Activated CD8-positive, alpha-beta memory T cell treated with anti-CD3 and anti-CD28 coated beads for 4 hours (primary cell): ENCODE results near the gene GMDS.

ENCODE experiments used
- DNase-seq, 2 donors: peaks; one replicate each; pipeline ENCODE4 v3.0.0-alpha.2; 2020; ENCODE audit warnings: low read depth in 2 of 2

Gene GMDS

GRCh38 chr6:1800845-1801244 lies 444.6 kb downstream of the GMDS start:
- no peak for DNase-seq

GRCh38 chr6:1798965-1799325 lies 446.5 kb downstream of the GMDS start:
- no peak for DNase-seq

- DNase-seq = no peak
Observed at GRCh38 chr6:1798303-1798964, 447.0 kb downstream of the GMDS start.

- DNase-seq = no peak
Observed at GRCh38 chr6:1797801-1798200, 447.6 kb downstream of the GMDS start.

GRCh38 chr6:1796706-1797529 lies 448.5 kb downstream of the GMDS start:
- DNase-seq = no peak

- no peak for DNase-seq
Observed at GRCh38 chr6:1795910-1796309, 449.5 kb downstream of the GMDS start.

GRCh38 chr6:1792989-1793388 lies 452.4 kb downstream of the GMDS start:
- DNase-seq = no peak

GRCh38 chr6:1790684-1791083 lies 454.7 kb downstream of the GMDS start:
- DNase-seq = no peak

- DNase-seq = no peak
Observed at GRCh38 chr6:1789092-1789491, 456.3 kb downstream of the GMDS start.

- no peak for DNase-seq
Observed at GRCh38 chr6:1787894-1788293, 457.5 kb downstream of the GMDS start.

GRCh38 chr6:1786455-1787453 lies 458.7 kb downstream of the GMDS start:
- no peak for DNase-seq

- DNase-seq = no peak
Observed at GRCh38 chr6:1784422-1784884, 461.0 kb downstream of the GMDS start.

GRCh38 chr6:1781817-1782184 lies 463.6 kb downstream of the GMDS start:
- no peak for DNase-seq

- DNase-seq = no peak
Observed at GRCh38 chr6:1781152-1781816, 464.1 kb downstream of the GMDS start.

GRCh38 chr6:1780251-1780867 lies 465.0 kb downstream of the GMDS start:
- no peak for DNase-seq

GRCh38 chr6:1778686-1779235 lies 466.6 kb downstream of the GMDS start:
- no peak for DNase-seq

GRCh38 chr6:1777921-1778685 lies 467.3 kb downstream of the GMDS start:
- no peak for DNase-seq

GRCh38 chr6:1775441-1775840 lies 470.0 kb downstream of the GMDS start:
- DNase-seq = no peak

- DNase-seq = no peak
Observed at GRCh38 chr6:1774226-1774915, 471.0 kb downstream of the GMDS start.
